Measurements from ENCODE around the gene PTPRJ. TPM values are rescaled to one million over a fixed set of nuclear protein-coding genes. Genes with fewer than 3 reads are reported as not detected.

PTPRJ gene
- total and polyA plus RNA-seq, 3 donors from 2014 or later: 4.3 to 8.2 (median 6.6) TPM

- Histone ChIP-seq H3K9me3 (no peaks in the 10 kb centered on the region), H3K4me1 (no peaks in the 10 kb centered on the region), H3K27ac (no peak overlapping the region), H3K36me3 (ENCODE audit: low read depth, missing control alignments) (no peaks in the 10 kb centered on the region), H3K27me3 (no peaks in the 10 kb centered on the region), H3K4me3 (no peak overlapping the region)
- no peak for DNase-seq
- intact Hi-C loops (cut with DNase I; ENCODE audit: low total_unique reads): no loop called here
- TF ChIP-seq POLR2A (IDR thresholded peaks at IDR 0.05) (no peak), CTCF (IDR thresholded peaks at IDR 0.05) (no peak)
- WGBS, 2 donors: 55 to 63% methylated on average over 6 to 12 of the region's 12 CpGs
Measured at GRCh38 chr11:48055292-48056132, 75.2 kb downstream of the PTPRJ start.

DNA sequence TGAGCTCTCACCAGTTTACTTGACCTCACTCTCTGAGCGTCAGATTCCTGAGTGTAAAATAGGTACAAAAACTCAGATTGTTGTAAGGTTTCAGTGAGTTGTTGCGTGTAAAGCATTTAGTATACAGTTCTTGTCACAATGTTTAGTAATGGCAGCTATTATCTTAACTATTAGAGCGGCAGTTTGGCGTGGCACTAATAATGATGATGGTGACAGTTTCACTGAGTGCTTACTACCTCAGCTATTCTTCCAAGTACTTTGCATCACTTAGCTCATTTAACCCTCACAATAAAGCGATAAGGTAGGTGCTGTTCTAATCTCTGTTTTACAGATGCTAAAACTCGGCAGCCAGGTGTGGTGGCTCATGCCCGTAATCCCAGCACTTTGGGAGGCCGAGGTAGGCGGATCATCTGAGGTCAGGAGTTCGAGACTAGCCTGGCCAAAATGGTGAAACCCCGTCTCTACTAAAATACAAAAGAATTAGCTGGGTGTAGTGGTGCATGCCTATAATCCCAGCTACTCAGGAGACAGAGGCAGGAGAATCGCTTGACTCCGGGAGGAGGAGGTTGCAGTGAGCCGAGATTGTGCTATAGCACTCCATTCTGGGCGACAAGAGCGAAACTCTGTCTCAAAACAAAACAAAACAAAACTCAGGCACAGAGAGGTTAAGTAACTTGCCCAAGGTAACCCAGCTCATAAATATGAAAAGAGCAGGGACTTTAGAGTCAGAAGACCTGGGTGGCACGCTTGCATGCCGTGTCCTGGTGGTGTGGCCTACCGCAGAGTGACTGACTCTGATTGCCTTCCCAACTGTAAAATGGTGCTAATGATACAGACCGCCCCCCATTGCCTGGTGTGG, 76.2 kb downstream of the PTPRJ start:
- no peak overlapping the region for H3K27ac ChIP-seq
- no peaks in the 10 kb centered on the region for H3K4me1 ChIP-seq

GRCh38 chr11:48058064-48058463, 77.7 kb downstream of the PTPRJ start:
- no peak for TF ChIP-seq POLR2A (IDR thresholded peaks at IDR 0.05)
- no peak for TF ChIP-seq CTCF (IDR thresholded peaks at IDR 0.05)
- H3K27me3 ChIP-seq: no peaks in the 10 kb centered on the region
- H3K36me3 ChIP-seq (ENCODE audit: low read depth, missing control alignments): no peaks in the 10 kb centered on the region
- no peak overlapping the region for H3K27ac ChIP-seq
- no peak for DNase-seq
- H3K4me3 ChIP-seq: no peak overlapping the region
- no peaks in the 10 kb centered on the region for H3K4me1 ChIP-seq
- H3K9me3 ChIP-seq: no peaks in the 10 kb centered on the region
- WGBS, 2 donors: 96 to 100% methylated on average over 2 of the region's 2 CpGs
- intact Hi-C loops (cut with DNase I; ENCODE audit: low total_unique reads): no loop called here

More for the DNA sequence above, 76.2 kb downstream of the PTPRJ start:
- intact Hi-C loops (cut with DNase I; ENCODE audit: low total_unique reads): no loop called here
- H3K36me3 ChIP-seq (ENCODE audit: low read depth, missing control alignments): no peaks in the 10 kb centered on the region
- TF ChIP-seq CTCF (IDR thresholded peaks at IDR 0.05) (no peak), POLR2A (IDR thresholded peaks at IDR 0.05) (no peak)
- WGBS, 2 donors: 88 to 90% methylated on average over 20 of the region's 20 CpGs
- no peak overlapping the region for H3K4me3 ChIP-seq
- no peak for DNase-seq
- H3K9me3 ChIP-seq: no peaks in the 10 kb centered on the region
- H3K27me3 ChIP-seq: no peaks in the 10 kb centered on the region

DNA sequence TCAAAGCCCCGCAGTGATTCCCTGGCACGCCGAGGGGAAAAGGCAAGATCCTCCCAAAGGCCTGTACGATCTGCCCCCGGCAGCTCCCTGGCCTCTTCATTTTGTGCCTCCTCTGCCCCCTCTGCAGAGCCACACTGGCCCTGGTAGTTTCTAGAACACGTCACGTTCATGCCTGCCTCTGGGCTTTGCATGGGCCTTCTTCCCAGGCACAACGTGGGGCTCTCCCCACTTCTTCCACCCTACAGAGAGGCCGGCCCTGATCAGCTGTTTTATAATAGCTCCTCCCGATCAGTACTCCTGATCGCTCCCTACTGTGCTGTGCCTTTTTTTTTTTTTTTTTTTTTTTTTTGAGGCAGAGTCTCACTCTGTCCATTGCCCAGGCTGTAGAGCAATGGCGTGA, 78.4 kb downstream of the PTPRJ start:
- WGBS, 2 donors: 91 to 96% methylated on average over 12 of the region's 12 CpGs
- intact Hi-C loops (cut with DNase I; ENCODE audit: low total_unique reads): no loop called here
- H3K27me3 ChIP-seq: no peaks in the 10 kb centered on the region
- no peaks in the 10 kb centered on the region for H3K9me3 ChIP-seq
- no peaks in the 10 kb centered on the region for H3K36me3 ChIP-seq (ENCODE audit: low read depth, missing control alignments)
- no peak for DNase-seq
- no peak overlapping the region for H3K27ac ChIP-seq
- no peak overlapping the region for H3K4me3 ChIP-seq
- no peak for TF ChIP-seq CTCF (IDR thresholded peaks at IDR 0.05)
- TF ChIP-seq POLR2A (IDR thresholded peaks at IDR 0.05): no peak
- peaks cover 1% of the 10 kb centered on the region for H3K4me1 ChIP-seq
